Upper lobe of left lung (tissue), 4 donors: ENCODE measurements around the gene TMEM108.

Experiments used
- CTCF ChIP-seq, 6 experiments: fragments of 450-650 bp in 4 of 6; fragments of 200-600 bp in 2 of 6; sonication (generic) in 2 of 6; IDR thresholded peaks; one replicate each; pipeline ENCODE4 v1.5.1; 2016 to 2019; ENCODE audit warnings: antibody characterized with exemption in 6 of 6
- POLR2AphosphoS5 ChIP-seq, 2 donors: sonication (generic); formaldehyde crosslinking; IDR thresholded peaks; one replicate each; pipeline ENCODE4 v1.5.1; 2017; ENCODE audit warnings: antibody characterized with exemption in 2 of 2

- TF ChIP-seq POLR2AphosphoS5 (IDR thresholded peaks at IDR 0.05) (no peak), CTCF (IDR thresholded peaks at IDR 0.05) (no peak)
These were observed 345.0 kb downstream of the TMEM108 start for GRCh38 chr3:133383175-133383574.
